ENCODE data around the gene CDH4. TPM values are rescaled to one million over a fixed set of nuclear protein-coding genes. Genes with fewer than 3 reads are reported as not detected.

Gene CDH4
- total and polyA plus RNA-seq, 2 donors (not counting 3 experiments of a cell fraction or from before 2014, with no cell fraction given), result 0.17 to 0.51 TPM

DNA sequence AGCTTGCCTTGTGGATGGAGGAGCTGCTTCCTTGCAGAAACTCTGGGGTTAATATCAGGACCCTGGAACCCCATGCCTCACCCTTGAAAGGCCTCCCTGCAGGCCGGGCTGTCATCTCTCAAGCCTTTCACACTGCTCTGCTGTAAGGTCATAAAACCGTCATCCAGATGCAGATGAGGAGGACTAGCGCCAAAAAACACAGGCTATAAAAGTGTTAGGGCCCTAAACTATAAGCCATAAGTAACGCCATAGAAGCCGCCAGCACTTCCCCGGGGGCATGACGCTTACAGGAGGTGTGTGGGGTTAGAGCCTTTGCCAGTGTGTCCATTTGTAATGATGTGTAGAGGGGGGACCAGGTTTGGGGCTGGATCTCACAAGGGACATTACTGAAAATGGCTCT lies 47.6 kb downstream of the CDH4 start:
- Histone ChIP-seq H3K27ac (ENCODE audit: insufficient read depth, low read depth, low read length) (no peak overlapping the region), H3K4me2 (ENCODE audit: insufficient read depth, low read length) (no peak overlapping the region), H3K4me1 (ENCODE audit: control insufficient read depth, extremely low read depth, insufficient read depth, low read length) (no peaks in the 10 kb centered on the region), H4K20me1 (replicated peaks; ENCODE audit: control insufficient read depth, extremely low read depth, insufficient read depth, low read length) (no peaks in the 10 kb centered on the region), H3K4me3 (replicated peaks in 1 of 3; ENCODE audit: insufficient read depth in 1 of 3, low read depth in 1 of 3, low read length in 3 of 3) (no peak overlapping the region), H3K79me2 (ENCODE audit: control insufficient read depth, insufficient read depth, low read length) (no peaks in the 10 kb centered on the region), H3K36me3 (ENCODE audit: control insufficient read depth in 2 of 2, extremely low read depth in 1 of 2, insufficient read depth in 2 of 2, low read length in 2 of 2) (no peaks in the 10 kb centered on the region), H3K9ac (replicated peaks; ENCODE audit: extremely low read depth, insufficient read depth, low read length) (no peak overlapping the region), H3K9me3 (replicated peaks; ENCODE audit: control insufficient read depth, insufficient read depth, low read length) (peaks cover 3% of the 10 kb centered on the region), H3K9me1 (replicated peaks; ENCODE audit: control insufficient read depth, extremely low read depth, insufficient read depth, low read length) (no peaks in the 10 kb centered on the region), H2AFZ (ENCODE audit: low read depth, low read length) (no peak overlapping the region), H3K27me3 (ENCODE audit: control insufficient read depth in 2 of 2, insufficient read depth in 2 of 2, low read length in 2 of 2) (no peaks in the 10 kb centered on the region)
- no TSS peak for BruUV-seq (replicated peaks)
- POLR2A ChIA-PET, result no interaction called here
- dilution Hi-C loops (cut with MboI; ENCODE audit: extremely low pct_ligation_motif_present, low sequenced_read_pairs) (no loop called here), intact Hi-C loops (cut with micrococcal nuclease) (no loop called here)
- TF ChIP-seq GATA2 (IDR thresholded peaks at IDR 0.05; ENCODE audit: insufficient read depth, insufficient read length, low read depth, low read length), result no peak
- no peak for TF ChIP-seq FOS (IDR thresholded peaks at IDR 0.05; ENCODE audit: borderline replicate concordance, insufficient read depth, low read length)
- TF ChIP-seq POLR2AphosphoS5 (IDR thresholded peaks at IDR 0.05; ENCODE audit: insufficient read depth, low read depth, low read length), result no peak
- no peak for TF ChIP-seq CTCF (IDR thresholded peaks at IDR 0.05; ENCODE audit: extremely low read depth in 1 of 2, insufficient read depth in 1 of 2, low read depth in 1 of 2, low read length in 2 of 2)
- TF ChIP-seq JUN (IDR thresholded peaks at IDR 0.05; ENCODE audit: borderline replicate concordance, insufficient read depth, insufficient read length, low read depth), result no peak
- no peak for TF ChIP-seq MYC (IDR thresholded peaks at IDR 0.05; ENCODE audit: low read depth, low read length)
- no peak for TF ChIP-seq POLR2A (IDR thresholded peaks at IDR 0.05; ENCODE audit: low read depth, low read length)
- TF ChIP-seq, protein P1, sequence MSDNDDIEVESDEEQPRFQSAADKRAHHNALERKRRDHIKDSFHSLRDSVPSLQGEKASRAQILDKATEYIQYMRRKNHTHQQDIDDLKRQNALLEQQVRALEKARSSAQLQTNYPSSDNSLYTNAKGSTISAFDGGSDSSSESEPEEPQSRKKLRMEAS (IDR thresholded peaks at IDR 0.05; ENCODE audit: insufficient read depth, insufficient read length), result no peak
- no peak for TF ChIP-seq EZH2 (IDR thresholded peaks at IDR 0.05; ENCODE audit: borderline replicate concordance, low read depth, low read length, severe bottlenecking)
- CTCF ChIA-PET, result no interaction called here
- FAIRE-seq (no peak), DNase-seq (ENCODE audit: low read depth, low spot score) (no peak)

All from endothelial cell of umbilical vein (primary cell).